Calu3 (cell line): Measurements from ENCODE around the gene NLGN4X. TPM values are rescaled to one million over a fixed set of nuclear protein-coding genes. Genes with fewer than 3 reads are reported as not detected.

Experiments used
- BruUV-seq: library from RNA; stranded (reverse); fragments of 400-500 nt; replicated peaks from 2 replicates; lab custom pipeline; 2021; lab: Mats Ljungman, UMichigan
- CTCF ChIA-PET: fragments of 300-600 bp; sonication (Branson Sonifier 250); formaldehyde crosslinking; loops from one replicate; lab custom pipeline; 2022; ENCODE audit warnings: antibody characterized with exemption; lab: Charles Lee
- DNase-seq: peaks from one replicate; pipeline ENCODE4 v3.0.0; 2022
- H3K27ac Mint-ChIP-seq: one replicate; pipeline ENCODE4 v1.8.0; 2022; ENCODE audit warnings: mixed read lengths; ENCODE audit not compliant: unreplicated experiment
- H3K27me3 Mint-ChIP-seq: one replicate; pipeline ENCODE4 v1.8.0; 2022; ENCODE audit warnings: mixed read lengths; ENCODE audit not compliant: unreplicated experiment
- H3K36me3 Mint-ChIP-seq: one replicate; pipeline ENCODE4 v1.8.0; 2022; ENCODE audit warnings: mild to moderate bottlenecking, moderate library complexity, mixed read lengths; ENCODE audit not compliant: insufficient read depth, unreplicated experiment
- H3K4me1 Mint-ChIP-seq: one replicate; pipeline ENCODE4 v1.8.0; 2022; ENCODE audit warnings: mild to moderate bottlenecking, low read depth, mixed read lengths; ENCODE audit not compliant: unreplicated experiment
- H3K4me3 Mint-ChIP-seq: one replicate; pipeline ENCODE4 v1.8.0; 2022; ENCODE audit warnings: mild to moderate bottlenecking, low read depth, moderate library complexity, mixed read lengths; ENCODE audit not compliant: unreplicated experiment
- H3K9me3 Mint-ChIP-seq: one replicate; pipeline ENCODE4 v1.8.0; 2022; ENCODE audit warnings: low read depth, mixed read lengths; ENCODE audit not compliant: unreplicated experiment
- CTCF ChIP-seq: fragments of 200-600 bp; IDR thresholded peaks from one replicate; pipeline ENCODE4 v1.8.0; 2022; ENCODE audit warnings: antibody characterized with exemption; ENCODE audit not compliant: unreplicated experiment
- intact Hi-C: fragments of 100-400 bp; cut with micrococcal nuclease; formaldehyde crosslinking; loops from one replicate; pipeline ENCODE4 v1.10.0; 2022; ENCODE audit not compliant: unreplicated experiment
- total RNA-seq: library from RNA; stranded (reverse); gene quantifications from 2 replicates; pipeline ENCODE4 v1.2.3, GENCODE V29; 2022

NLGN4X gene
- total RNA-seq, 1 experiment from 2014 or later: not detected

DNA sequence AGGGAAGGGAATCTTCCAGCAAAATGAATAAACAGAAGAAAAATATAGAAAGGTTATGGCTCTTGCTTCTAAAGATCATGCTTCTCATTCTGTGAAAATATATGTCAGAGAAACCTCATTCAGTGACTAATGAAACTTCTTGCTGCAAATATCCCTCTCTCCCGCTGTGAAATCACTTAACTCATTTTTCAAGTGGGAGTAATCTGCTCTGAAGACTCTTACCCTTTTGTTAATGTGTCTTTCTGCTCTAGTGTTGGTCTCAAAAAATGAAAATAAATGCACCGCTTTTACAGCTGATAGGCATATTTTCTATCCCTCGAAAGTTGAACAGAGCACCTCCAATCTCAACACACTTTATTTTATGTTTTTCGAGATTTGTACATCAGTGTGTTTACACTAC is 252.3 kb downstream of the NLGN4X start:
- Mint-ChIP-seq H3K9me3 (peaks cover 8% of the 10 kb centered on the region), H3K27ac (no peak overlapping the region), H3K4me3 (no peak overlapping the region), H3K27me3 (no peaks in the 10 kb centered on the region), H3K36me3 (no peaks in the 10 kb centered on the region), H3K4me1 (no peaks in the 10 kb centered on the region)
- no peak for TF ChIP-seq CTCF
- CTCF ChIA-PET: no interaction called here
- intact Hi-C loops: no loop called here
- DNase-seq: no peak
- BruUV-seq: no TSS peak

DNA sequence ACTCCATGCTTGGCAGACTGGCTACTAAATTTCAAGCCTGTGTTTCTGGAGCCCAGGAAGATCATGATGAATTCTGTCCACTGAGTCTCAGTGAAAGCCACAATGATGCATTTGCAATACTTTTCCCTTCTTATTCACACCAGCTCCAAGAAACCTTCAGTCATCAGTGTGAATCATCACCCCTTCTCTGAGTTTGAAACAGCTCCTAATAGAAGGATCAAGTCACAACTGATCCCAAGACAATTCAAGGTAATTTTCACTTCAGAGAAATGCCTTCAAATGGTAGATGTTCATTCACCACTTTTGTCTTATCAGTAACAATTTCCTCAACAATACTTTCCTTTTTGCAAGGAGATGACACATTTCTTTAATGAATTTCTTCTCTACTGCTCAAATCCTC is 257.4 kb downstream of the NLGN4X start:
- no peak overlapping the region for H3K27ac Mint-ChIP-seq
- H3K36me3 Mint-ChIP-seq: no peaks in the 10 kb centered on the region
- no peak overlapping the region for H3K4me3 Mint-ChIP-seq
- intact Hi-C loops: no loop called here
- peaks cover 7% of the 10 kb centered on the region for H3K9me3 Mint-ChIP-seq
- TF ChIP-seq CTCF: no peak
- no peak for DNase-seq
- CTCF ChIA-PET: no interaction called here
- no peaks in the 10 kb centered on the region for H3K27me3 Mint-ChIP-seq
- H3K4me1 Mint-ChIP-seq: no peaks in the 10 kb centered on the region
- no TSS peak for BruUV-seq

- Mint-ChIP-seq H3K4me3 (no peak overlapping the region), H3K36me3 (no peaks in the 10 kb centered on the region), H3K27ac (no peak overlapping the region), H3K9me3 (peaks cover 6% of the 10 kb centered on the region), H3K27me3 (no peaks in the 10 kb centered on the region), H3K4me1 (no peaks in the 10 kb centered on the region)
- no peak for DNase-seq
- intact Hi-C loops: no loop called here
- CTCF ChIA-PET: no interaction called here
- no TSS peak for BruUV-seq
- TF ChIP-seq CTCF: no peak
Measured at GRCh38 chrX:5965406-5965805, 263.3 kb downstream of the NLGN4X start.

- BruUV-seq: no TSS peak
Measured at GRCh38 chrX:5959286-5959685, 269.4 kb downstream of the NLGN4X start.

More at GRCh38 chrX:5959286-5959685, 269.4 kb downstream of the NLGN4X start:
- Mint-ChIP-seq H3K4me1 (no peaks in the 10 kb centered on the region), H3K27me3 (no peaks in the 10 kb centered on the region), H3K27ac (no peak overlapping the region), H3K9me3 (peaks cover 9% of the 10 kb centered on the region), H3K36me3 (no peaks in the 10 kb centered on the region), H3K4me3 (no peak overlapping the region)
- no peak for DNase-seq
- intact Hi-C loops: no loop called here
- CTCF ChIA-PET: no interaction called here
- TF ChIP-seq CTCF: no peak
